Measurements from ENCODE around the gene DNAJC10. TPM values are rescaled to one million over a fixed set of nuclear protein-coding genes. Genes with fewer than 3 reads are reported as not detected.

The DNAJC10 gene
- total RNA-seq, 3 donors from 2014 or later (not counting 1 experiment from before 2014, with no cell fraction given), result 56.4 to 63.0 (median 60.6) TPM

DNA sequence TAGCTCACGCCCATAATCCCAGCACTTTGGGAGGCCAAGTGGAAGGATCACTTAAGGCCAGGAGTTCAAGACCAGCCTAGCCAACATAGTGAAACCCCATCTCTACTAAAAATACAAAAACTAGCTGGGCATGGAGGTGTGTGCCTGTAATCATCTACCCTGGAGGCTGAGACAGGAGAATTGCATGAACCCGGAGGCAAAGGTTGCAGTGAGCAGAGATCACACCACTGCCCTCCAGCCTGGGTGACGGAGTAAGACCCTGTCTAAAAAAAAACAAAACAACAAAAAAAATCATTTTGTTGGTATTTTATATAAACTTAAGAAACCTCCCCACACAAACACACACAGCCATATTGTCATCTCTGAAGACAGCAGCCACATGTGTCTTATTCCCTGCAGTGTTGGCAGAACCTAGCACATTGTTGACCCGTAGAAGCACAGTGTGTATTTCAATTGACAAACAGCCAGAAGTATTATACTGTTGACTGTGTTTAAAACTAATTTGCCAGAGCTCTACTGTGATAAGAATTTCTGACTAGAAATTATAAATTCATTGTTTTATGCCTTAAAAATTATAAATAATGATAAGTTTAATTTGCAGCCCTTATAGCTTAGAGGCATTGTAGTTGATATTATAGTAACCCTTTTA, 68.1 kb downstream of the DNAJC10 start:
- 95% methylated on average over 4 of the region's 4 CpGs for WGBS (ENCODE audit: insufficient coverage)
- Histone ChIP-seq H3K4me3 (ENCODE audit: low read length) (no peak overlapping the region), H3K27me3 (ENCODE audit: control insufficient read depth, insufficient read depth, low read length) (no peaks in the 10 kb centered on the region), H3K9me3 (ENCODE audit: control insufficient read depth, insufficient read depth, low read length) (no peaks in the 10 kb centered on the region), H3K27ac (ENCODE audit: low read length) (no peak overlapping the region), H3K4me1 (ENCODE audit: control insufficient read depth, insufficient read depth, low read length) (no peaks in the 10 kb centered on the region), H3K36me3 (ENCODE audit: control insufficient read depth, insufficient read depth, low read length) (peaks cover 6% of the 10 kb centered on the region)
- TF ChIP-seq, protein P1, sequence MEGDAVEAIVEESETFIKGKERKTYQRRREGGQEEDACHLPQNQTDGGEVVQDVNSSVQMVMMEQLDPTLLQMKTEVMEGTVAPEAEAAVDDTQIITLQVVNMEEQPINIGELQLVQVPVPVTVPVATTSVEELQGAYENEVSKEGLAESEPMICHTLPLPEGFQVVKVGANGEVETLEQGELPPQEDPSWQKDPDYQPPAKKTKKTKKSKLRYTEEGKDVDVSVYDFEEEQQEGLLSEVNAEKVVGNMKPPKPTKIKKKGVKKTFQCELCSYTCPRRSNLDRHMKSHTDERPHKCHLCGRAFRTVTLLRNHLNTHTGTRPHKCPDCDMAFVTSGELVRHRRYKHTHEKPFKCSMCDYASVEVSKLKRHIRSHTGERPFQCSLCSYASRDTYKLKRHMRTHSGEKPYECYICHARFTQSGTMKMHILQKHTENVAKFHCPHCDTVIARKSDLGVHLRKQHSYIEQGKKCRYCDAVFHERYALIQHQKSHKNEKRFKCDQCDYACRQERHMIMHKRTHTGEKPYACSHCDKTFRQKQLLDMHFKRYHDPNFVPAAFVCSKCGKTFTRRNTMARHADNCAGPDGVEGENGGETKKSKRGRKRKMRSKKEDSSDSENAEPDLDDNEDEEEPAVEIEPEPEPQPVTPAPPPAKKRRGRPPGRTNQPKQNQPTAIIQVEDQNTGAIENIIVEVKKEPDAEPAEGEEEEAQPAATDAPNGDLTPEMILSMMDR (IDR thresholded peaks at IDR 0.05), result no peak
- DNase-seq (no peak), ATAC-seq (no peak)
- no peak overlapping the region for H3K27ac Mint-ChIP-seq
- intact Hi-C loops (cut with micrococcal nuclease), result no loop called here
- peaks cover 14% of the 10 kb centered on the region for H3K36me3 Mint-ChIP-seq
- no peaks in the 10 kb centered on the region for H3K4me1 Mint-ChIP-seq
- H3K9me3 Mint-ChIP-seq, result no peaks in the 10 kb centered on the region
- no peak overlapping the region for H3K4me3 Mint-ChIP-seq
- H3K27me3 Mint-ChIP-seq (ENCODE audit: low read depth in 2 of 2), result no peaks in the 10 kb centered on the region

DNA sequence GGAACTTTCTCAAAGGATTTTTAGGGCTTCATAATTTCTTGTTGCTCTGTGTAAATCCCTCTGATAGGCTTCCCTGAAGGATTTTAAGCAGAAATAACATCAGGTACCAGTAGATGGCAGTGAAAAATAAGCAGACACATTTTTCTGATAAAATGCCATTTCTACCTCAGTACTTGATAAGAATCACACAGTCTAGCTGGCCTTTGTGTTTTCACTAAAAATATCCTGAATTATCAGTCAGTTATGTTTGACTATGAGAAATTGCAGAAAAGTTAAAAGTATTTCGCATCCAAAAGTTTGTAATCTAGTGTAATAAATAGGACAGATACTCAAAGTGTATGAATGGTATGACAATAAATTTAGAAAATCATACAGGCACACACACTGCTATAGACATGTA, 68.7 kb downstream of the DNAJC10 start:
- no peaks in the 10 kb centered on the region for H3K4me1 ChIP-seq (ENCODE audit: control insufficient read depth, insufficient read depth, low read length)
- Mint-ChIP-seq H3K27me3 (ENCODE audit: low read depth in 2 of 2) (no peaks in the 10 kb centered on the region), H3K4me1 (no peaks in the 10 kb centered on the region), H3K4me3 (no peak overlapping the region), H3K9me3 (no peaks in the 10 kb centered on the region), H3K36me3 (peaks cover 14% of the 10 kb centered on the region), H3K27ac (no peak overlapping the region)
- no peak overlapping the region for H3K4me3 ChIP-seq (ENCODE audit: low read length)
- H3K27ac ChIP-seq (ENCODE audit: low read length), result no peak overlapping the region
- WGBS (ENCODE audit: insufficient coverage), result 100% methylated on average over 1 of the region's 1 CpG
- no peak for ATAC-seq
- no peaks in the 10 kb centered on the region for H3K27me3 ChIP-seq (ENCODE audit: control insufficient read depth, insufficient read depth, low read length)
- peaks cover 4% of the 10 kb centered on the region for H3K36me3 ChIP-seq (ENCODE audit: control insufficient read depth, insufficient read depth, low read length)
- intact Hi-C loops (cut with micrococcal nuclease), result no loop called here
- H3K9me3 ChIP-seq (ENCODE audit: control insufficient read depth, insufficient read depth, low read length), result no peaks in the 10 kb centered on the region
- TF ChIP-seq, protein P1 (IDR thresholded peaks at IDR 0.05), result no peak
- DNase-seq, result peak in 1 of 2 donors; percentile 3

DNA sequence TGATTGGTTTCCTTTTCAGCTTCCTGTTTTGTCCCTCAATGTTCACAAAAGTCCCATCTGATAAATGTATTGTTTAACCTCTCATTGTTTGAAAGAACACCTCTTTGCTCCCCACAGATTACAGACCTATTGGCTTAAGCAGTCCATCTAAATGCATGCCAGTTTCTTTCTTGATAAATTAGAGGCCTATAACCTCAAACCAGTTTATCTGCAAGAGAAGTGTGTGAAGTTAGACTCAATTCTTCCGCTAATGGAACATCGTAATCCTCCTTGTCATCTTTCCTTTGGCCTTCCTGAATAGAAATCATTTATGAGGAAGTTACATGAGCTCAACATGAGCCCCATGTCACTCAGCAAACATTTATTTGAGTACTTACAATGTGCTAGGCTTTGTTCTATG, 76.4 kb downstream of the DNAJC10 start:
- peaks cover 7 to 10% of the 10 kb centered on the region in 2 donors for H3K27me3 Mint-ChIP-seq (ENCODE audit: low read depth in 2 of 2)
- WGBS (ENCODE audit: insufficient coverage), result 69% methylated on average over 2 of the region's 2 CpGs
- H3K4me1 ChIP-seq (ENCODE audit: control insufficient read depth, insufficient read depth, low read length), result no peaks in the 10 kb centered on the region
- DNase-seq (no peak), ATAC-seq (no peak)
- intact Hi-C loops (cut with micrococcal nuclease), result no loop called here
- H3K4me1 Mint-ChIP-seq, result peaks cover 0 to 4% of the 10 kb centered on the region in 2 donors
- no peaks in the 10 kb centered on the region for H3K9me3 ChIP-seq (ENCODE audit: control insufficient read depth, insufficient read depth, low read length)
- no peaks in the 10 kb centered on the region for H3K36me3 Mint-ChIP-seq
- H3K27ac Mint-ChIP-seq, result no peak overlapping the region
- H3K4me3 Mint-ChIP-seq, result no peak overlapping the region
- no peaks in the 10 kb centered on the region for H3K9me3 Mint-ChIP-seq
- no peaks in the 10 kb centered on the region for H3K27me3 ChIP-seq (ENCODE audit: control insufficient read depth, insufficient read depth, low read length)
- no peak overlapping the region for H3K27ac ChIP-seq (ENCODE audit: low read length)
- TF ChIP-seq, protein P1 (IDR thresholded peaks at IDR 0.05), result no peak
- no peaks in the 10 kb centered on the region for H3K36me3 ChIP-seq (ENCODE audit: control insufficient read depth, insufficient read depth, low read length)
- H3K4me3 ChIP-seq (ENCODE audit: low read length), result no peak overlapping the region

DNA sequence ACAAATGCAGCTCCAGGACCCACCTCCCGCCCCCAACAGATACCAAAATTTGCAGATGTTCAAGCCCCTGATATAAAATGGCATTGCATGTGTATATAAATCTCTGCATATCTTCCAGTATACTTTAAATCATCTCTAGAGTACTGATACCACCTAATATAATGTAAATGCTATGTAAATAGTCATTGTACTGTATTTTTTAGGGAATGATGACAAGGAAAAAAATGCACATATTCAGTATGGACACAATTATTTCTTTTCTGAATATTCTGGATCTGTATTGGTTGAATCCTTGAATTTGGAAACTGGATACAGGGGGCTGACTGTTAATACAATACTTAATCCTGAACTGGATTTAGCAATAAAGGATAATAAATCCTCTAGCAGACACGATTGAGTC, 82.7 kb downstream of the DNAJC10 start:
- Mint-ChIP-seq H3K27ac (no peak overlapping the region), H3K4me1 (peaks cover 0 to 3% of the 10 kb centered on the region in 2 donors), H3K36me3 (no peaks in the 10 kb centered on the region), H3K27me3 (ENCODE audit: low read depth in 2 of 2) (peaks cover 16 to 18% of the 10 kb centered on the region in 2 donors), H3K4me3 (no peak overlapping the region), H3K9me3 (no peaks in the 10 kb centered on the region)
- Histone ChIP-seq H3K36me3 (ENCODE audit: control insufficient read depth, insufficient read depth, low read length) (no peaks in the 10 kb centered on the region), H3K4me1 (ENCODE audit: control insufficient read depth, insufficient read depth, low read length) (no peaks in the 10 kb centered on the region), H3K9me3 (ENCODE audit: control insufficient read depth, insufficient read depth, low read length) (no peaks in the 10 kb centered on the region), H3K27me3 (ENCODE audit: control insufficient read depth, insufficient read depth, low read length) (peaks cover 4% of the 10 kb centered on the region), H3K27ac (ENCODE audit: low read length) (no peak overlapping the region), H3K4me3 (ENCODE audit: low read length) (no peak overlapping the region)
- WGBS (ENCODE audit: insufficient coverage), result no CpG with 5 or more reads among the region's 2 CpGs
- intact Hi-C loops (cut with micrococcal nuclease), result no loop called here
- TF ChIP-seq, protein P1 (IDR thresholded peaks at IDR 0.05), result no peak
- no peak for ATAC-seq
- DNase-seq, result no peak

All from natural killer cell (primary cell).